CD4-positive, alpha-beta T cell treated with Interleukin-6 at 100 ng/mL for 8 hours (primary cell): ENCODE results near the gene CDC14B.

Source experiments
- DNase-seq: peaks from one replicate; pipeline ENCODE4 v3.0.0-alpha.2; 2020; ENCODE audit warnings: mixed read lengths, low spot score

Gene CDC14B

DNA sequence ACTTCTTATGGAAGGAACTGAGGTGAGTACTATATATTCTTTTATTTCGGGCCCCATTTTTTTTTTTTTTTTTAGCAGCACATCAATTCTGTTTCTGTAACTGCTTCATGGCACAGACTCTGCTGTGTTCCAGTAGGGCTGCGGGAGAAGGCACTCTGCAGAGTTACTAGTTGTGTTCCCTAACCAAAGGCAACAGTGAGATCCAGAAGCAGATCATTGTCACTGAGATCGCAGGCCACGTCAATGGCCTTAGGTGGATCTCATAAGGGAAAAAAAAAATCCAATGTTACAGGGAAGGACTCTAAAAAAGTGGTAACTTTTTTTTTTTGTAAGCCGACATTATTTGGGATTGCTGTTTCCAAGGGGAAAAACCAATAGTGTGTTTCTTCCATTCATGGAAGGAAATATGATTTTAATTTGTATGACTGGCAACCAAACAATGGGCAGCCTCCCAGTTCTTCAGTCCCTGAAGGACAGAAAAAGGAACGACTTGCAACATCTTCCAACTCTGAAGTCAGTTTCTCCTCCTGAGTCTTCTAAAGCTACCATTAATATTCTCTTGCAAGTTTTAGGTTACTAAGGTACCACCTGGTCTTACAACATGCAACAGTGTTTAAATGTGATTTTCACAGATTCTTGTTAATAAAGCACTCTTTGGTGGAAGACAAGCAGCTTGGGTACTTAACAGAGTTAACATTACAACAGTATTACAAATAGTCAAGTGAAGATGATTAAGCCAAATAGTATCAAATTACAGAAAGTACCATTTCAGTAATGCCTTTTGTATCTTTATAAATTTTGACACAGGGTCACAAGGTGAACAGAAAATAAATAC lies 116.9 kb downstream of the CDC14B start:
- no peak for DNase-seq

DNA sequence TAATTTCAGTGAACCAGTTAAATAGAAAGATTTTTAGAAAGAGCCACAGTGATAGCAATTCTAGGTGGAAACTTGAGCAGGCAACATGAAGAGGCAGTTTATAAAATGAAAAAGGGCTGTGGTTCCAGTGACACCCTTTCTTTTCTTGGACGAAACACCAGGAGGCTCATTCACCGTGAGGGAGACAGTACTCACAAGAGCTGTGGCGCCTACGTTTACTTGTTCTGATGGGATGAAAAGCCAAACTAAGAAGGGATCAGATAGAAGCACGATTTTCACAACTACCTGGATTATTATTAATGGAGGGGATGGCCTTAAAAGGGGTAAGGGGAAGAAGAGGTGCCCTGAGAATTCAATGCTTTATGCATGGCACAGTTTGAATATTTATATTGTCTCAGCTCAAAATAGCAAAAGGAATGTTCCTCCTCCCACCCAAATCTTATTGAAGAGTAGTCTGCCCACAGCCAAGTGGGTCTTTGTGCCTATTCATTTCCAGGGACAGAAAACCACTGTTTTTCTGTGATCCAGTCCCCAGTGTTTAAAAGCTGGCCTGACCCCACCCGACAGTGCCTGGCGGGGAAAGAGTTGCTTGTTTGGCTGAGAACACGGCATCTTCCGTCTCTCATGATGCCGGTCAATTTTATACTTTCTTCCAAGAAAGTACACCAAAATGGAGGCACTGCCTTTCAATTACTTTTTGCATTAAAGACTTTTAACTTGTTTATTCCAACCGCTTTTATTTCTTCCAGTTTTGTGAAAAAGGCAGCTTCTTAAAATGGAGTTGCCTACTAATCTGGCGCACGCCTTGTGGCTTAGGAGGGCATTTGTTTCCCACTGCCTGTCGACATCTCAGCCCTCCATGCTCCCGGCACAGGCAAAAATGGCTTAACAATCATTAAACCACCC lies 117.8 kb downstream of the CDC14B start:
- no peak for DNase-seq

GRCh38 chr9:96500696-96501632 lies 118.7 kb downstream of the CDC14B start:
- DNase-seq: no peak

DNA sequence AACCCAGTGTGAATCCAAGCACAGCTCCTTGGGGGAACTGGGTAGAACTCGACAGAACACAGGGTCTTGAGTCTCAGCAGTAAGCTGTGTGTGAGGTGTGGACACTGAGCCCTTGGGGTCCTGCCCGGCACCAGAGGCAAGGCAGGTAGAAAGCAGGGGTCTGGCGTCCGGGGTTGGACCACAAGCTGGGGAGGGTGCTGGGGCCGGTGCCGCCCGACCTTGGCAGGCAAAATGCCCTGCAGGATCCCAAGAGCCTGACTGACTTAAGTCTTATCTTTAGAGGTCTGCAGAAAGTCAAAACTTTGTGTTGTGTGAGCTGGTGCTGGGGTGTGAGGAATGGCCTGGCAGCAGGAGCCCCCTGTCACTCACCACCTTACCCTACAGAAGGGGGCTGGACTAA lies 120.4 kb downstream of the CDC14B start:
- DNase-seq: no peak

GRCh38 chr9:96498796-96499195 lies 120.8 kb downstream of the CDC14B start:
- DNase-seq: no peak

DNA sequence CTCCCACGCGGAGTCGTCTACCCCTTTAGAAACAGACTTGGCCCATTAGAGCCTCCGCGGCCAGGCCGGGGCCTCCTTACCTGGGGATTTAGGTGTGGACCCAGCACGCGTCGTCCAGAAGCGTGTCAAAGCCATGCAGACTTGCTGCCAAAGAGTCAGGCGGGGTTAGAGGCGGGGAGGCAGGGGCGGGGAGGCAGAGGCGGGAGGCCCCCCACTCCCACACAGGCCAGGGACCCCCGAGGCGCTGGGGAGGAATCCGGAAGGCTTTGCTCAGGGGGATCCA lies 122.6 kb downstream of the CDC14B start:
- no peak for DNase-seq

GRCh38 chr9:96496368-96497116 lies 123.1 kb downstream of the CDC14B start:
- DNase-seq: no peak

- no peak for DNase-seq
These were observed 124.3 kb downstream of the CDC14B start for GRCh38 chr9:96495341-96495740.

GRCh38 chr9:96494215-96494800 lies 125.3 kb downstream of the CDC14B start:
- no peak for DNase-seq

GRCh38 chr9:96493757-96494156 lies 125.9 kb downstream of the CDC14B start:
- DNase-seq: no peak

- DNase-seq: no peak
These were observed 126.6 kb downstream of the CDC14B start for GRCh38 chr9:96492993-96493531.

DNA sequence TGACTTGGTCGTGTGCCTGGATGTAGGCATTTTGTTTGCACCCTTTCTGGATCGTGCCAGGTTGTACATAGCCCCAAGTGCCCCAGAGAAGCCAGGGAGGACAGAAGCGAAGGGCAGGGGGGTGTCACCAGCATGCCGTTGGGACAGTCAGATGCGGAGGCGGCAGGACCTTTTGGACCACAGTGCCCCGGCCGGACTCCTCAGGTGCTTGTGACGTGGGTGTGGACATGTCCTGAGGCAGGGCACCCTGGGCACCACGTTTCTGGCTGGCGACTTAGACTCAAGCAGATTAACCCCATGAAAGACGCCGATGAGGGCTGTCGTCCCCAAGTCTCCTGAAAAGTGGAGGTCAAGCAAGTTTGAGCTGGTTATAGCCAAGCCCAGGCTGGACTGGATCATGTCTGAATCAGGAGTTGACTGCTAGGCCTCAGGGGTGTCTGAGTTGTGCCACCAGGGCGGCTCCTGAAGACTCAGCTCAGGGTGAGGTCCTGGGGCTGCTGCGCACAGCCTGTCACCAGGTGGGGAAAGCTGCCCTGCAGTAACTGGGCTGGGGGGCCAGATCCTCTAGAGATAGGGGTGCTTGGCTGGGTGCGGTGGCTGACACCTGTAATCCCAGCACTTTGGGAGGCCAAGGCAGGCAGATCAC lies 127.6 kb downstream of the CDC14B start:
- DNase-seq: no peak

DNA sequence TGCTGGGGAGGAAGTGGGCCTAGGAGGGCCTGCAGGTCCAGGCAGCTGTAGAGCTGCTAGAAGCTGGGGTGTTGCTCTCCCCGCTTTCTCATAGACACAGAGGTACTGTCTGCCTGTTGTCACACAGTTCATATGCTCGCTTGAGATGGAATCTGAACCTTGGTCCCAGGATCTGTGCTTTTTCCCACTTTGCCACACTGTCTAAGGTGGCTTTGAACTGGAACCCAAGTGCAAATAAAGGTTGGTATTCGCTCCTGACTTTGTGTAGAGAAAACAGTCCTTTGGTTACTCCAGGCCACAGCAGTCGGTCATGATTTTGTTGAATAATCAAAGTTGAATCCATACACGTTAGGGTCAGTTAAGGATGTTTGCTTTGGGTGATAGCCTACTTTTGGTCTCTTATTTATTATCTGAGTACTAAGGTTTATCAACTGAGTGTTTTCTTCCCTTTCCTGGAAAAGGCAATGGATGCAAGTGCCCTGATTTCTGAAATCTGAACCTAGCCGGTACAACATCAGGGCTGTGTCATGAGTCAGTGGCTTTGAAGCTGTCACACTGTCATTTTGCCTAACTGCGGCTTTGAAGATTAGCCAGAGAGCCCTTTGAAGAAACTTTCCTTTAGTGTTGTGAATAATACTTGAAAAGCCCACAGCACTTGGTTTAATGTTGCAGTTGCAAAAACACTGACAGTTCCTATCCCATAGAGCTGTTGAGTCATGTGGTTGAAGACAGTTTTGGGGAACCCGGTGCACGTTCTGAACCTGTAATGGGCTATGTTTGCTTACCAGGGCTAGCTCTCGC lies 128.4 kb downstream of the CDC14B start:
- no peak for DNase-seq

- no peak for DNase-seq
These were observed 129.0 kb downstream of the CDC14B start for GRCh38 chr9:96490534-96491078.

DNA sequence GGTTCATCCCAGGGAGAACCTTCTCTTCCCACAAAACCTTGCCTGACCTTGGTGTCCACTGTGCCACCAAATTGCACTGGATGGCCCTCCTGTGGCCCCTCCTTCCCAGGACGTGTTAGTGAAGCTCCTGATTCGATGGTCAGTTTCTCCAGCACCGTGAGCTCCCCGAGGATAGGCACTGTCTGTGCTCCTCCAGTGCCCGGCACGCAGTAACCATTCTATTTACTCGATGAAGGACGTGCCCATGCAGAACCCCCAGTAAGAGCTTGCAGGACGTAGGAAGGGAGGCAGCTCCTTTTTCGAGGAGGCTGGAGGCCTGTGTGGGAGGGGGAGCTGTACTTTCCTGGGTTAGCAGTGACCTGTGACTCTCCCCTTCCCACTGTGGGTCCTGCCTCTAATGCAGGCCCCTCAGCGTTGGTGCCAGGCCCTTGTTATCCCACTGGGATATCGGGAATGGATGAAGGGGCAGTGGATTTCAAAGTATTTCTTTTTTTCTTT lies 130.1 kb downstream of the CDC14B start:
- no peak for DNase-seq

DNA sequence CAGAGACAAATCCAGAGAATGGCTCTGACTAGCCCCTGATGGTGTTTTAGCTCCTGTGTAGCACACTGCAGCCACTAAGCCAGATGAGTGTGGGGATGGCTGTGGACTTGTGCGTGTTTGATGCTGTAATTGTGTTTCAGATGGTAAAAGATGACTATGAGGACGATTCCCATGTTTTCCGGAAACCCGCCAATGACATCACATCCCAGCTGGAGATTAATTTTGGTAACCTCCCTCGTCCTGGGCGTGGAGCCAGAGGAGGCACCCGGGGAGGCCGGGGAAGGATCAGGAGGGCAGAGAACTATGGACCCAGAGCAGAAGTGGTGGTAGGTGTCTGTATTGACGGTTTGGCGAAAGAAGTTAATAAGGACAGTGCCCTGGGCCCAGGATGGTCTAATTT lies 131.7 kb downstream of the CDC14B start:
- no peak for DNase-seq

DNA sequence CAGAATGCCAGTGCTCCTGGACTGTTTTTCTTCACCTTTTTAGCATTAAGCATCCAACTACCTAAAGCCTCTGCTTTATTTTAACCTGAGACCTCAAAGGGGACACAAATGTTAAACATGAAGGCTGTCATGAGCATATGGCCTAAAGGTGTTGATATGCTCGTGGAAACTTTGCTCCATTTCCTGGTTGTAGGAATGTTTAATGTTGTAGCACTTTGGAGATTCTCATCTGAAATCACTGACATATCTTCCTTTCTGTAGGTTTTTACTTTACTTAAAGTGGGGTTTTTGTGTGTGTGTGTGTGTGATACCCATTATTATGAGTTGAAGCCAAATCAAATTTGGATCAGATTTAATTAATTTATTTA lies 132.6 kb downstream of the CDC14B start:
- no peak for DNase-seq

DNA sequence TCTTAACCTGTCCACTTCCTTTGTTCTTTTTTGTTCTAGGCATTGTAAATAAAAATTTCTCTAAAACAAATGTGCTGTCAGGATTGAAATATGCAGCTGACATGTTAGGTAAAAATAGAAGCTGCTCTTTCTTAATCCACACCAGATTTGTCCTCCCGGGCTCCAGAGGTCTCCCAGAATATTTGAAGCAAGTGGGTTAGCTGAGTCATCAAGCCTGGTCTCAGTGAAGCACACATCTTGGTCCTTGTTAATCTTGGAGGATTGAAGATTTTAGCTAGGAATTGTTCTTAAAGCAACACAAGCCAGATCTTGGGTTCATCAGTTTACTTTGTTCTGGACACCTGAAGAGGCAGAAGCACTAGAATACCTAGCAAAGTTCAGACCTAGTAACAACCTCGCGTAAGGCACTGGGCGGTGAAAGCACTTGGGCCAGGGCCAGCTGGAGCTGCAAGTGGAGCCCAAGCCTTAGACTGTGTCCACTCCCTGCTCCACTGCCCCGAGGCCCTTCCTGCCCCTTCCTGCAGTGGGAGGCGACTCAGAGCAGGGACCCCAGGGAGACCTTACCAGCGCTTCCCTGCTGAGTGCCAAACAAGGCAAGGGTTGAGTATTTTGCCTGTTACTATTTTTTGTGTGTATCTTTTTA lies 133.1 kb downstream of the CDC14B start:
- DNase-seq: no peak

- no peak for DNase-seq
These were observed 134.4 kb downstream of the CDC14B start for GRCh38 chr9:96485280-96485679.
